OCI-LY7 (cell line): ENCODE measurements around the gene STAC. TPM values are rescaled to one million over a fixed set of nuclear protein-coding genes. Genes with fewer than 3 reads are reported as not detected.

Experiments
- BruUV-seq: library from RNA; stranded (reverse); fragments of 400-500 nt; replicated peaks from 2 replicates; lab custom pipeline; 2021; lab: Mats Ljungman, UMichigan
- CTCF ChIA-PET: fragments of 300-600 bp; sonication (Branson Sonifier 250); formaldehyde crosslinking; loops from one replicate; lab custom pipeline; 2022; ENCODE audit warnings: antibody characterized with exemption; ENCODE audit not compliant: unreplicated experiment; lab: Charles Lee
- POLR2A ChIA-PET: fragments of 300-600 bp; sonication (Branson Sonifier 250); formaldehyde crosslinking; loops from one replicate; lab custom pipeline; 2022; ENCODE audit warnings: antibody characterized with exemption; lab: Charles Lee
- DNase-seq: peaks from one replicate; pipeline ENCODE4 v3.0.0-alpha.2; 2015; ENCODE audit warnings: low spot score
- H2AFZ ChIP-seq: fragments of 200-600 bp; sonication (generic), shearing (Covaris generic); 2 replicates; pipeline ENCODE4 v1.6.1; 2014; ENCODE audit warnings: mild to moderate bottlenecking, antibody characterized with exemption, low read length, moderate library complexity
- H3K27ac ChIP-seq: fragments of 200-600 bp; sonication (generic); 2 replicates; pipeline ENCODE4 v1.5.1; 2014; ENCODE audit warnings: mixed run types, low read depth, mild to moderate bottlenecking, moderate library complexity, low read length, inconsistent platforms; ENCODE audit not compliant: poor library complexity, severe bottlenecking
- H3K36me3 ChIP-seq: fragments of 200-600 bp; sonication (generic); 2 replicates; pipeline ENCODE4 v1.6.1; 2014; ENCODE audit warnings: mild to moderate bottlenecking, antibody characterized with exemption, low read length, moderate library complexity, mixed read lengths; ENCODE audit not compliant: insufficient read depth
- H3K4me1 ChIP-seq: fragments of 200-600 bp; sonication (generic); 2 replicates; pipeline ENCODE4 v1.5.1; 2014; ENCODE audit warnings: mild to moderate bottlenecking, low read length; ENCODE audit not compliant: insufficient read depth, poor library complexity, severe bottlenecking
- H3K4me2 ChIP-seq: fragments of 200-600 bp; sonication (generic); 2 replicates; pipeline ENCODE4 v1.6.1; 2014; ENCODE audit warnings: mild to moderate bottlenecking, low read length
- H3K4me3 ChIP-seq: fragments of 200-600 bp; sonication (generic); 2 replicates; pipeline ENCODE4 v1.5.1; 2014; ENCODE audit warnings: mild to moderate bottlenecking, low read depth, low read length; ENCODE audit not compliant: poor library complexity, severe bottlenecking
- H3K79me2 ChIP-seq: fragments of 200-600 bp; sonication (generic); 2 replicates; pipeline ENCODE4 v1.6.1; 2016; ENCODE audit warnings: low read depth, mild to moderate bottlenecking, low read length, moderate library complexity, mixed read lengths; ENCODE audit not compliant: insufficient read depth
- H3K9me2 ChIP-seq: fragments of 200-600 bp; sonication (generic); 2 replicates; pipeline ENCODE4 v1.6.1; 2016; ENCODE audit warnings: mild to moderate bottlenecking, low read length, mixed read lengths; ENCODE audit not compliant: insufficient read depth
- H3K9me3 ChIP-seq: fragments of 200-600 bp; sonication (generic); 2 replicates; pipeline ENCODE4 v1.6.1; 2014; ENCODE audit warnings: mild to moderate bottlenecking, mixed run types, low read length, mixed read lengths
- H4K20me1 ChIP-seq: fragments of 200-600 bp; sonication (generic); 2 replicates; pipeline ENCODE4 v1.6.1; 2014; ENCODE audit warnings: mild to moderate bottlenecking, antibody characterized with exemption, low read length, moderate library complexity, mixed read lengths; ENCODE audit not compliant: insufficient read depth
- EZH2phosphoT487 ChIP-seq: fragments of 200-600 bp; sonication (generic); IDR thresholded peaks from 2 replicates; pipeline ENCODE4 v1.6.1; 2018; ENCODE audit warnings: low read depth, borderline replicate concordance, mild to moderate bottlenecking, mixed run types, antibody characterized with exemption, low read length, moderate library complexity, mixed read lengths
- intact Hi-C: fragments of 100-400 bp; cut with micrococcal nuclease; formaldehyde crosslinking; loops from one replicate; pipeline ENCODE4 v1.10.0; 2022; ENCODE audit not compliant: unreplicated experiment
- total RNA-seq, 2 experiments: library from RNA; depleted of rRNA in 1 of 2; stranded (reverse); fragments of >200 nt in 1 of 2; shearing (Covaris generic) in 1 of 2; gene quantifications; 2 replicates each; pipeline ENCODE4 v1.2.3, GENCODE V29; 2014 to 2022
- TF ChIP-seq, protein P1 (sequence below): fragments of 200-600 bp; sonication (generic); conservative IDR thresholded peaks from 2 replicates; pipeline ENCODE4 v1.5.1; 2014; ENCODE audit warnings: mild to moderate bottlenecking, antibody characterized with exemption, low read length, moderate library complexity, mixed read lengths

The STAC gene
- total RNA-seq, 2 experiments from 2014 or later, result not detected

GRCh38 chr3:36488077-36488789 is 107.9 kb downstream of the STAC start:
- Histone ChIP-seq H3K79me2 (no peaks in the 10 kb centered on the region), H3K4me2 (no peak overlapping the region), H3K27ac (no peak overlapping the region), H3K4me3 (no peak overlapping the region), H3K9me3 (no peaks in the 10 kb centered on the region), H4K20me1 (no peaks in the 10 kb centered on the region), H3K36me3 (no peaks in the 10 kb centered on the region), H3K4me1 (no peaks in the 10 kb centered on the region), H2AFZ (no peak overlapping the region), H3K9me2 (no peaks in the 10 kb centered on the region)
- intact Hi-C loops, result no loop called here
- ChIA-PET POLR2A (no interaction called here), CTCF (no interaction called here)
- TF ChIP-seq, protein P1, sequence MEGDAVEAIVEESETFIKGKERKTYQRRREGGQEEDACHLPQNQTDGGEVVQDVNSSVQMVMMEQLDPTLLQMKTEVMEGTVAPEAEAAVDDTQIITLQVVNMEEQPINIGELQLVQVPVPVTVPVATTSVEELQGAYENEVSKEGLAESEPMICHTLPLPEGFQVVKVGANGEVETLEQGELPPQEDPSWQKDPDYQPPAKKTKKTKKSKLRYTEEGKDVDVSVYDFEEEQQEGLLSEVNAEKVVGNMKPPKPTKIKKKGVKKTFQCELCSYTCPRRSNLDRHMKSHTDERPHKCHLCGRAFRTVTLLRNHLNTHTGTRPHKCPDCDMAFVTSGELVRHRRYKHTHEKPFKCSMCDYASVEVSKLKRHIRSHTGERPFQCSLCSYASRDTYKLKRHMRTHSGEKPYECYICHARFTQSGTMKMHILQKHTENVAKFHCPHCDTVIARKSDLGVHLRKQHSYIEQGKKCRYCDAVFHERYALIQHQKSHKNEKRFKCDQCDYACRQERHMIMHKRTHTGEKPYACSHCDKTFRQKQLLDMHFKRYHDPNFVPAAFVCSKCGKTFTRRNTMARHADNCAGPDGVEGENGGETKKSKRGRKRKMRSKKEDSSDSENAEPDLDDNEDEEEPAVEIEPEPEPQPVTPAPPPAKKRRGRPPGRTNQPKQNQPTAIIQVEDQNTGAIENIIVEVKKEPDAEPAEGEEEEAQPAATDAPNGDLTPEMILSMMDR, result no peak
- BruUV-seq, result no TSS peak
- DNase-seq, result no peak

- Histone ChIP-seq H3K27ac (no peak overlapping the region), H3K79me2 (no peaks in the 10 kb centered on the region), H3K36me3 (no peaks in the 10 kb centered on the region), H3K9me3 (no peaks in the 10 kb centered on the region), H3K4me3 (no peak overlapping the region), H3K4me1 (no peaks in the 10 kb centered on the region), H2AFZ (no peak overlapping the region), H3K4me2 (no peak overlapping the region), H3K9me2 (no peaks in the 10 kb centered on the region), H4K20me1 (no peaks in the 10 kb centered on the region)
- ChIA-PET POLR2A (no interaction called here), CTCF (no interaction called here)
- intact Hi-C loops, result no loop called here
- TF ChIP-seq, protein P1, result no peak
- TF ChIP-seq EZH2phosphoT487, result no peak
- no peak for DNase-seq
- no TSS peak for BruUV-seq
Observed at GRCh38 chr3:36489101-36489500, 108.8 kb downstream of the STAC start.

DNA sequence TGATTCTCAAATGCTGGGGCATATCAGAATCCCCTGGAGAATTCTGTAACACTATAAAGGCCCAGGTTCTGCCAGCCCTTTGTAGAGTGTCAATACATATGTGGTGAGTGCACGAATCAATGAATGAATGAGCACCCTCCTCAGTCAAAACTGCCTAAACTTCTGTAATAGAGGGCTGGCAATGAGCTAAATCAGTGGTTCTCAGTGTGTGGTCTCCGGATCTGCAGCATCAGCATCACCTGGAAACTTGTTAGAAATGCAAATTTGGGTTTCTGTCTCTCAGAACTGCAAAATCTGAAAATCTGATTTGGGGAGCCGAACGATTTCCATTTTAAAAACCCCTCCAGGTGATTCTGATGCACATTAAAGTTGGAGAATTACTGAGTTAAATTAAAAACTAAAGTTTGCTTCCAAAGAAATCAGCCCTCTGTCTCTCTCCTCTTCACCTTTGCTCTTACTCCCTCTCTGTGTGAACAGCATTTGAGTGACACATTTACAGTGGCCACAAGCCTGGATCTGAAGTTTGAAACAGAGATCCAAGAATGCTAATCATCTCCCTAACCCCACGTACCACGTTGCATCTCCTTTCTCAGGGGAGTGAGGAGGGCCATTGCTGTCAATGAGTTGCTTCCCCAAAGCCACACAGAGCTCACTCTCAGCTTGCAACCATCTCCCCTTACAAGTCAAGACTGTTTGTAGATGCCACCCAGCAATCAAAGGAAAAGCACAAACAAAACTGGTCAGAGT is 109.5 kb downstream of the STAC start:
- ChIA-PET POLR2A (no interaction called here), CTCF (interaction anchor here (0.6 kb wide), 1 partner anchor 238 kb away, joined by 3 read pairs; no protein-coding TSS in a partner anchor)
- TF ChIP-seq EZH2phosphoT487, result no peak
- TF ChIP-seq, protein P1, result no peak
- H3K79me2 ChIP-seq, result no peaks in the 10 kb centered on the region
- no peak for DNase-seq
- no peaks in the 10 kb centered on the region for H3K9me3 ChIP-seq
- BruUV-seq, result no TSS peak
- H4K20me1 ChIP-seq, result no peaks in the 10 kb centered on the region
- intact Hi-C loops, result no loop called here
- no peaks in the 10 kb centered on the region for H3K4me1 ChIP-seq
- H3K9me2 ChIP-seq, result no peaks in the 10 kb centered on the region
- no peak overlapping the region for H3K4me2 ChIP-seq
- H3K27ac ChIP-seq, result no peak overlapping the region
- no peak overlapping the region for H2AFZ ChIP-seq
- no peak overlapping the region for H3K4me3 ChIP-seq
- H3K36me3 ChIP-seq, result no peaks in the 10 kb centered on the region
